ENCODE data around the gene KCTD2.
"Not testable (repeated sequence)": the region's sequence is repeated elsewhere in the genome, so short reads cannot be mapped to it uniquely, and the experiment has no call there.

The KCTD2 gene

DNA sequence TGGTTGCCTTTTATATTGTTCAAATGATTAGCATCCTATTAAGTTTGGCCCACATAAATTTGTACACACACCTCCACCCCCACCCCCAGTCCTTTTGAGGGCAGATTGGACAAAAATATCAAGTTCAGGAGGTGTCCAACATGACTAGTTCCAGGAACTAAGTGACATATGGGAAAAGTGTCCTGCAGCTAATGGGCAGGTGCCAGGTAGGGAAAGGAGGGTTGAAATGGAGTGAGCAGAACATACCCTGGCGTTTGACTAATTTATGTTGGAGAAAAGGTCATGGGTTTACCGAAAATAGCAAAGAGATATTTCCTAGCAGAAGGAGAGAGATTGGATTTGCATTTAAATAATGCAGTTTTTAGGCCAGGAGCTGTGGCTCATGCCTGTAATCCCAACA is 4.9 kb downstream of the KCTD2 start:
- DNase-seq (ENCODE audit: low spot score), result no peak

DNA sequence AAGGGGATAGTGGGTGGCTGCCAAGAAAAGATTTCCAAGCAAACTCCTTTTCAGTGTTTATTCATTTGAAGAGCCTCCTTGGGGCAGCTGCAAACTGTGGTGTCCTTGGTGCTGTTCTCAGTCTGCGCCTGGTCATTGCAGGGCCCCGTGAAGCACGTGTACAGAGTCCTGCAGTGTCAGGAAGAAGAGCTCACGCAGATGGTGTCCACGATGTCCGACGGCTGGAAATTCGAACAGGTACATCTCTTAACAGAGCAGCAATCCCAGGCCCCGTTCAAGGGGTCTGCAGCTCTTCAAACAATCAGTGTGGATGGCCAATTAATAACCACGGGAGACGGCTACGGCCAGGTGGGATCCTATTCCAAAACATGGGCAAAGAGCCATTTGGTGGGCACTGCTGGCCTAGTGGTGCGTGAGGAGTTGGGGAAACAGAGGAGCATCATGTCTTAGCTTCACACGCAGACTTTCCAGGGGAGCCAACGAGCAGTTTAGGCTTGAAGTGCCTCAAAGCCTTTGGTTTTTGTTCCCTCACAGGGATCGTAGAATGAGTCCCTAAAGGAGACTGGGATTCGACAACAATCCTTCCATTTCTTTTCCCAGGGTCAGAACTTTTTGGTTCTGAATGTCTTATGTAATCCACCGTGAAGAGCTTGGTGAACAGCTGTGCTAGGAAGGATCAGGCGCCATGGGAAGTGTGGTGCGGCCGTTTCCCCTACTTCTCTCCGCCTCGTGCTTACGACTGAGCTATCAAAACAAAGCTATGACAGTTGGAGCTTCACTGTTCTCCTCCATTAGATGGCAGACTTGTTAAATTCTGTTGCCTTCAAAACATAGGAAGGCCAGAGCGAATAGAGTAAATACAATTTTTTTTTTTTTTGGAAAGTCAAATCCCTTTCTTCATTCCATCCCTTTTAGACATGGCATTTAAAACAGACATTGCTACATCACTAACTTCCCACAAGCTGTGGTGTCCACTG is 12.6 kb downstream of the KCTD2 start:
- no peak for DNase-seq (ENCODE audit: low spot score)

DNA sequence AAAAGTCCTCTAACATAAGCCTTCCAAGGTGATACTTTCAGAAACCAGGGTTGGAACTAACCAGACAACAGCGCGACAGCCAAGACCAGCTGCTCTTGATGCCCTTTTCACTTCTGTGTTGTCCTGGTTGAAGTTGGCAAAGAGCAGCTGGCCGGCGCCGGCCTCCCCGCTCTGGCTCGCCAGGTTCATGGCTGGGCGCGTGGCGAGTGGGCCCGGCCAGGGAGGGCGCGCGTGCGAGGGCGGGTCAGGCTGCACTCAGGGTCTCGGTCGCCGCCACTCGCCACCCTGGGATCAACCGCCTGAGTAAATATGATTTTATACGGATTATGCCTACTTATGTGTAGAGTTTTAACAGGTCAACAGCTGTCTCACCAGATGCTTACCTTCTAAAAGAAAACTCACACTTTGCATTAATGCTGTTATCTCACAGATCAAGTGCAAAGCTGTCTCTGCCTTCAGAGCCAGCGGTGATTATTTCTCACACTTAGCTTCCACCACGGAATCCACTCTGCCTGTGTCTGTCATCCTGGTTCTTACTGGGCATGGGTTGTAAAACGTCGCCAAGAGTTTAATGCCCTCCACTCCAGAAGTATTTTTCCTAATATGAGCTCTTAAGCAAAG is 13.5 kb downstream of the KCTD2 start:
- no peak for DNase-seq (ENCODE audit: low spot score)

DNA sequence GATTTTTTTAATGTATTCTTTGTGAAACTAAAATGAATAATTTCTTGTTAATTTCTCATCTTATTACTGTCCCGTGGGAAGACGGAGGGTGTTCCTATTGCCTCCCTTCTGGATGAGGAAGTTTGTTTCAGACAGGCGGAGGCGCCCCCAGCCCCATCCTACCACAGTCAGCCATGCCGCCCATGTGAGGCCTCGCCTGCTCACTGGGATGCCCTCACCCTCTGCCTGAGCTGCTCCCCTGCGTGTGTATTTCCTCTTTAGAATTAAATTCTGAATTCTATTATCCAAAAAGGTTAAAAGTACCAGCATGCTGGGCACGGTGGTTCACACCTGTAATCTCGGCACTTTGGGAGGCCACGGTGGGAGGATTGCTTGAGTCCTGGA is 14.0 kb downstream of the KCTD2 start:
- no peak for DNase-seq (ENCODE audit: low spot score)

DNA sequence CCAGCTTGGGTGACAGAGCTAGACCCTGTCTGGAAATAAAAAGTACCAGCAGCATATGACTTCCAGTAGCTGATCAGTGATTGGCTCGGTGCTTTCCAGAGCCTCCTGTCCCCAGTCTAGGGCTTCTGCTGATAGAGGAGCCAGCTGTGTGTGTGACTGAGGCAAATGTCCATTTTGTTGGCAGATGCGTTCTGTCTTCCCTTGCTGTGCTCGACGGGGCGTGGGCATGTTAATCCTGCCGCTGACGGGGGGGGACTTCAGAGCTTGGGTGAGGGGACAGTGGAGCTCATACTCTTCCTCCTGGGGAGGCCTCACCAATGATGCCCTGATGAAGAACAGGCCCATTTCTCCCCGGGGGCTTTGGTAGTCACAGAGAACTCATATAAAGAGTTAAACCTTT is 14.6 kb downstream of the KCTD2 start:
- DNase-seq (ENCODE audit: low spot score), result no peak

DNA sequence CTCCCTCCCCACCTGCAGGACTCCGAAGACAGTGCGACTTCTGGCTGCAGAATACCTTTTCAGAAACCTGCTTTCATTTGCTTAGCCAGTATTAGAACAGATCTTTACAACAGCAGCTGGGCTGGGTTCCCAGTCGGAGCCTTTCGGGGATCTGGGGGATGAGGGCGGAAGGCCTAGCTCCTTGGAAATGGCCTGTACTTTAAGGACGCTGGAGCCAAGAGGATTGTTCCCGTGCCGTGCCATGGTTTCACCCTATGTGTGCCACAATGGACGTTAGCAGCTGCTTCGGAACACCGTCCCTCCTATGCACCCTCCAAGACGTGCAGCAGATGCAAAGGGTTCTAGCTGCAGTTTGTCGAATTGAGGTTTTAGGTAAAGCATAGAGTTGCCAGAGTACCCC is 16.2 kb downstream of the KCTD2 start:
- no peak for DNase-seq (ENCODE audit: low spot score)

DNA sequence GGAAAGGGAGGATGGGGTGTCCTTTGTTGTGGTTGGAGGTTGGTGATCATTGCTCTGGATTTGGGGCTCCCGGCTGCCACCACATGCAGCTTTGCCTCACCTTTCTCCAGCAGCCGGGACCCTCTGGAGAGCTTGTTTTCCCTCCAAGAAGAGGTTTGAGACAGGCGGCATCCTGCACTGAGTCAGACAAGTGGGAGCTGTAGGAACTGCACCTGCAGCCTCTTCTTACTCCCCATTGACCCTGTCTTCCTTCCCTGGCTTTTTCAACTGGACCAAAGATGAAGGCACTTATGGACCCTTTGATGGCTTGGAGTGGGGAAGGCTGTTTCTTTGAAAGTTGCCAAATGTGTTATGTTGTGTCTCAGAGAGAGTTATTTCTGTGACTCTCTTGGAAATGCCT is 16.6 kb downstream of the KCTD2 start:
- no peak for DNase-seq (ENCODE audit: low spot score)

DNA sequence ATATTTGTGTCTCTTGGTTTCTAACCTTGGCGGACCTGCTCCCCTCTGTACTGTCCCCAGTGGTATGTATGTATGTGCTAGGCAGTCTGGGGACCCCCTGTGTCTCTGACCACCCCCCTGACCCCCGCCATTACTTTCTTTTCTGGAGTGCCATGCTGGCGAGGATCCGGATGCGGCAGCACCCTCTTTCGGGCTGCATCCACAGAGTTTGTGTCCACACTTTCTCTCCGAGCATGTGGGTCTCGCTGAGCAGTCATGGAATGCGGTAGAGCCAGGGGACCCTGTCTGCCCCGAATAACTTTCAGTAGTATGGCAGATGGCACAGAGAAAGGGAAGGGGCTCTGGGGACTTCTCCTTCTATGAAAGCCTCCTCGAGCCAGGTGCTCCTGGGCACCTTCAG is 17.0 kb downstream of the KCTD2 start:
- no peak for DNase-seq (ENCODE audit: low spot score)

DNA sequence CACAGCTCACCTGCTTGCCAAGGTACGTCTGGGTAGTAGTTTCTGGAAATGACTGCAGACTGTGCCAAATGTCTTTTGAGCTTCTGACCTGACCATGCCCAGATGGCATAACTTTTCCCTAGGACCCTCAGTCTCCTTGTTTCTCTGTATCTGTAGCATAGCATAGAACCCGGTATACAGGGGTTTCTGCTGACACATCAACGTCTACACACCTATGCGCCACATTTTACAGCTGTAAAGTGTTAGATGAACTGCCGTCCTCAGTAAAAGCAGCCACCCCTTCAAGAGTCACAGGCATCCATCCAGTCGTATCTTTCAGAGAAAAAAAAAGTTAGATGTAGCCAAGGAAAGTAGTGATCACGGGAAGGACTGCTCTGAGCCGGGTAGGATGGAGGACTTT is 17.4 kb downstream of the KCTD2 start:
- DNase-seq (ENCODE audit: low spot score), result no peak

DNA sequence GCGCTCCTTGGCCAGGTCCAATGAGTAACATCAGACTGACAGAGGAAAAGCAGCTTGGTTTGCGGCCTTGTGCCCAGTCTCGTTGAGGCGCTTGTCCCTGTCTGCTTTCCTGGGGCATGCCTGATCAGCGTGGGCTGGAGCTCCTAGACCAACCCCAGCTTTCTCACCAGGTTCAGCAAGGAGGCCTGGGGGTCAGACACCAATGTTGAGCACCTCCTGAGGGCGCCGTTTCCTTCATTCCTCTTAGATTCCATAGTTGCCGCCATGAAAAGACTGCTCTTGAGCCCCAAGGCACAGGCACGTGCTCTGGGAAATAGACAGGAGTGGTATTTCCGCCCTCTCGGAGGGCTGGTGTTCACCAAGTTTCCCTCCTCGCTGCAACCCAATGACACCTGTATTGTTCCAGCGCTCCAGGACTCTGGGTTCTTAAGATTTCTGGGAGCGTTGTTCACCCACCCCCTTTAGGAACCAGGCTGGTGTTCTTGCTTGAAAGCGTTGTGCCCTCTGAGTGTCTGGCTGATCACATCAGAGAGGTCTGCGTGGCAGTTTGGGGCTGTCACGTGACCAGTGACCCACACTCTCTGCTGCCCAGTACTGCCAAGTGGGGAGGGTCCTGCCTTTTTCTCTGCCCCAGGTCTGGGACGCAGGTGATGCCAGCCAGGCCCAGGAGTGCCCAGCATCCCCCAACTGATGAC is 18.0 kb downstream of the KCTD2 start:
- DNase-seq (ENCODE audit: low spot score), result no peak

DNA sequence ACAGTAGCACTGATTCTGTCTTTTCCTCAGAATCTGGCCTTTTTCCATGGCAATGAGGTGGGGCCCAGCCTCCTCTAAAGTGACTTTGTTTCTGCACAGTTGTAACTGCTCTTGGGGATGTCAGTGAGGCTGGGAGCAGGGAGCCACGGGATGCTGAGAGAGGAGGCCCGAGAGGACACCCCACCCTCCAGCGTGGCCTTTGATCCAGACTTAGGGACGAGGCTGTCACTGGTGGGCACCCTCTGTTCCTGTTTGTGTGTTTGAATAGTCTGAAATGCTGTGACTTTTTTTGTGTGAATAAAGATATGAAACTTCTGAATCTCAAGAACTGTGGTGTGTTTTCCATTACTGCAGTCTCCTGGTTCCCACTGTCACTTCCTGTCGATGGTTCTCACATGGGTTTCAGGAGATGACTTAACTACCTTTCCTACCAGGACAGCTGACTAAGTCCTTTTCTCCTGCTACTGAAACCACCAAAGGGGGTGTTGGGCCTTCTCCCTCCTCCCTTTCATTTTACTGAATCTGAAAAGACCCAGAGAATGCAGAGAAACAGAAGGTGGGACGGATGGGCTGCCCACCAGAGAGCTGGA is 18.6 kb downstream of the KCTD2 start:
- DNase-seq (ENCODE audit: low spot score), result peak; percentile 54

DNA sequence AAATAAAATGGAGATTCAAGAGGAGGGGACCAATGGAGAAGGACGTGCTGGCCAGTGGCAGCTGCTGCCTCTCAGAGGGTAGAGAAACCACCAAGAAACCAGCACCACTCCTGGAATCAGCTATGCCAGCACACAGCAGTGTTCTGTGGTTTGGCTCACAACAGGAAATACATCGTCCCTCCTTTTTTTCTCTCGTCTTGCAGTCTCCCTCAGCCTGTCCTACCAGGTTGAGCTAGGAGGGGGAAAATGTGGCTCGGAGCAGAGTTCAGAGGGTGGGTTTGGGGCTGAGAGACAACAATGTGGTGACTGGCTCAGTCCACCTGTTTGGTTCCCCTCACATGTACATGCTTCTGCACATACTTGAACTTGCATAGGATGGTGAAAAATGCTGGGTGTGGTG is 20.8 kb downstream of the KCTD2 start:
- DNase-seq (ENCODE audit: low spot score), result no peak

DNA sequence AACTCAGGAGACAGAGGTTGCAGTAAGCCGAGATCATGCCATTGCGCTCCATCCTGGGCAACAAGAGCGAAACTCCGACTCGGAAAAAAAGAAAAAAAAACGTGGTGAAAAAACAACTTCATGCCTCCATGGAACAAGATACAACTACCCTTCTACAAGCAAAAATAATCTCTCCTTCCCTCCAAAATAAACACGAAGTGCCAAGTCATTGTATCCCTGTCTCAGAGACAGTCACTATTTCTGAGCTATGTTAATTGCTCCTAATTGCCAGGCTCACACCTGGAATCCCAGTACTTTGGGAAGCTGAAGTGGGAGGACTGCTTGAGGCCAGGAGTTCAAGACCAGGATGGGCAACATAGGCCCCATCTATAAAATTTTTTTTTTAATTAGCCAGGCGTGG is 21.7 kb downstream of the KCTD2 start:
- no peak for DNase-seq (ENCODE audit: low spot score)

DNA sequence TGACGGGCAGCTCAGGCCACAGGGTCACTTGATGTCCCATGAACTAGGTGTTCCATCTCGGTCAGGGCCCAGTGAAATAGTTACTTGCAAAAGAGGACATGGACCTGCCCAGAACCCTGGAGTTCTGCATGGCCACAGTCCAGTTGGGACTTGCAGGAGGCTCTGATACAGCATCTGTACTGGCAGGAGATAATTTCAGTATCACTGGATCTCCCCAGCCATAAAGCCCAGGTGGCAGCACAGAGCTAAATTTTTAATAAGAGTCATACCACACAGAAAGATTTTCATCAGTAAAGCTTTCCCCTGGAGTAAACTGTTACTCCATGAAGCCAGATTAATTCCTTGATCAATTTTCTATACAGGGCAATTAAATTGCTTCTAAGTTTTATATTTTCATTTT is 22.8 kb downstream of the KCTD2 start:
- DNase-seq (ENCODE audit: low spot score), result no peak

DNA sequence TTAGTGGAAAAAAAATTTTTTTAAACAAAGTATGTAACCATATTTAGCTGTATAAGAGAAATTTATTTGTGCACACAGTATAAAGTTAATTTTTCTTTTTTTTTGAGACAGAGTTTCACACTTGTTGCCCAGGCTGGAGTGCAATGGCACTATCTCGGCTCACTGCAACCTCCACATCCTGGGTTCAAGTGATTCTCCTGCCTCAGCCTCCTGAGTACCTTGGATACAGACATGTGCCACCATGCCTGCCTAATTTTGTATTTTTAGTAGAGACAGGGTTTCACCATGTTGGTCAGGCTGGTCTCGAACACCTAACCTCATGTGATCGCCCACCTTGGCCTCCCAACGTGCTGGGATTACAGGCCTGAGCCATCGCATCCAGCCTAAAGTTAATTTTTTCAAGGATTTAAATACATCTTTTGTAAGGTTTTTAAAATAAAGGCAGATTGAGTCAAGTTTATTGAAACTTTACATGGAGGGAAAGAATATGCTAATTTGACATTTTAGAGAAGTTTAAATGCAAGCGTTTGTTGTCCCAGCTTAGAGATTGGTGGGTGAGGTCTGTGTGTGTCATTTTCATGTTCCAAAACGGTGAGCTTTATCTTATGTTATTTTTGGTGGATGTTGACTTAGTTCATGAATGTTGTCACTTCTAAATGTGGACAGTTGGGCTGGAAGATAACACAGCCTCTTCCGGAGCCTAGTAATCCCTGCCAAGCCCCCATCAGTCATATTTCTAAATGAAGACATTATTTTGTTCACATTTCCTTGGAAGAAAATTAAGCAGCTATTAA is 24.6 kb downstream of the KCTD2 start:
- DNase-seq (ENCODE audit: low spot score), result not testable (repeated sequence)

DNA sequence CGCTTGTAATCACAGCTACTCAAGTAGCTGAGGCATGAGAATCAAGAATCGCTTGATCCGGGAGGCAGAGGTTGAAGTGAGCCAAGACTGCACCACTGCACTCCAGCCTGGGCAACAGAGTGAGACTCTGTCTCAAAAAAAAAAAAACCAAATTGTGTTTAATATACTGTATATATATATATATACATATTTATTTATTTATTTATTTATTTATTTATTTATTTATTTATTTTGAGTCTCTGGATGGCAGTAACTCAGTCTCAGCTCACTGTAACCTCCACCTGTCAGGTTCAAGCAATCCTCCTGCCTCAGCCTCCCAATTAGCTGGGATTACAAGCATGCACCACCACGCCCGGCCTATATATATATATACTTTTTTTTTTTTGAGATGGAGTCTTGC is 25.9 kb downstream of the KCTD2 start:
- DNase-seq (ENCODE audit: low spot score), result not testable (repeated sequence)

DNA sequence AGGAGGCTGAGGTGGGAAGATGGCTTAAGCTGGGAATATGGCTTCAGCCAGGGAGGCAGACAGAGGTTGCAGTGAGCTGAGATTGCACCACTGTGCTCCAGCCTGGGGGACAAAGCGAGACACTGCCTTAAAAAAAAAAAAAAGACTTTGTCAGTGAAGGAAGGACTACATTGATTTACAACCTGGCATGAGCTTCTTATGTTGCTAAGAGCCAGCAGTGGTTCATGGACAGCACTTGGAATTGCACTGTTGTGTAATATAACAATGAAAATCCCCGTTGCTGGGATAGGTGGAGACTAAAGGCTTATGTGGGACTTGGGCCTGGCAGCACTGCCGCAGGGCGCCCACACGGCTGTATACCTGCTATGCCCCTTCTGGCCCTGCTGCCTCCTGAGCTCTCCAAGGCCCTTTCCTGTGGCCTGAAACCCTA is 26.6 kb downstream of the KCTD2 start:
- DNase-seq (ENCODE audit: low spot score), result no peak

DNA sequence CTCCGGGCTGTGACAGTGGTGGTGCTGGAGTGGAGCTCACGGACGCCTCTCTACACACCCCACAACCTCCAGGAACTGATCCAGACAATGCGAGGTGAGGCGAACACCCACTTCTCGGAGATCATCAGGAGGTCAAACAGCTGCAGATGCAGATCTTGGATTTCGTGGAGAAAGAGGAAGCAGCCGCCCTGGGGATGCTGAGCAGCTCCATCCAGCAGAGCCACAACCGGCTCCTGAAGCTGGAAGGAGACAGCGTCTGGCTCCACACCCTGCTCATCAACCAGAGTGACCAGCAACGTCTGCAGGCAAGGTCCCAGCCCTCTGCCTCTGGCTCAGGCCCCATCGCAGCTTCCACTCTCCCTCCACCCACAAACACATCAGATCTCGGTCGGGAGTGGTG is 27.5 kb downstream of the KCTD2 start:
- DNase-seq (ENCODE audit: low spot score), result no peak

DNA sequence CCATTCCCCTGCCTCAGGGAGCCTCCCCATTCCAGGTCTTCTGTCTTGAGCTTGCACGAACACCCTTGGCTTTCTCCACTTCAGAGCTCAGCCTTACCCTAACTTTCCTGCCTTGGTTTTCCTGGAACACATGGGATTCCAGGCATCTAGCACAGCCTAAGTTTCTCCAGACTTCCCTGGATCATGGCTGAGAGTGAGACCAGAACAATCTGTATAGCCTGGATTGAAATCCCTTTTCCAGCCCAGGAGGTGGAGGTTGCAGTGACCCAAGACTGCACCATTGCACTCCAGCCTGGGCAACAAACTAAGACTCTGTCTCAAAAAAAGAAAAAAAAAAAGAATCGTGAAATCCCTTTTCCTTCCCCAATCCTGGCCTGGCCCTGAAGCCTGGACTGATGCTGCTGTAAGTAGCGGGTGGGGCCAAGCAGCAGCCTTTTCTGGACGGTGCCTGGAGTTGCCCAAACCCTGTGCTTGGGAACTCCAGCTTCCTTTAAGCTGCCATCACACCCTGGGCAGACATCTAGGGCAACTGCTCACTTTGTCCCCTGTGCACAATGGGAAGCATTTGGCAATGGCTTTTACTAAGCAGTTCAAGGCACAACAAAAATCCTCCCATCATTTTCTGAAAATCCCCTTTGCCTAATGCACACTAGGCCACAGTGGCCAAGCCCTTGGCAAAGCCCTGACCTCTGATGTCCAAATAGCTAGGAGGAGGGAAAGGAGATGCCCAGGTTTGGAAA is 28.7 kb downstream of the KCTD2 start:
- DNase-seq (ENCODE audit: low spot score), result no peak

DNA sequence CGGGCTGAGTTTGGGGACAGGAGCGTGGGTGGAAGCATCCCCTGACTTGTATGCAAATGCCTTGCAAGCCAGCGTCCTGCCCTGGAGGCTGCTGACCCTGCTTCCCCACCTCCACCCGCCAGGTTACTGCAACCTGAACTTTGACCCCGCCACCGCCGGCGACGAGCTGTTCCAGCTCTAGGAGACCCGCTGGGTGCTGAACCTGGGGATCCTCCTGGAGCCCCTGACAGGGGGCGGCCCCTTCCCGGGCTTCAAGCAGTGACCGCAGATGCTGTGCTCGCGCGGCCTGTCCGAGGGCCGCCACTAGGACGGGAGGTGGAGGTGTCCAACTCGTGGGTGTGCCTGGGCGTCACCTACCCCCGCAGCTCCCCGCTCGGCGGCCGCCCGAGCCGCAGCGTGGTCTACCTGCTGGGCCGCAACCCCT is 30.1 kb downstream of the KCTD2 start:
- no peak for DNase-seq (ENCODE audit: low spot score)

Data from kidney capillary endothelial cell (primary cell).